GM10266 (cell line): ENCODE data around the gene HCAR1.

Experiments used
- DNase-seq: peaks from one replicate; pipeline ENCODE4 v3.0.0; 2012; ENCODE audit errors: extremely low spot score
- TF ChIP-seq, protein P1 (sequence below): IDR thresholded peaks from 2 replicates; pipeline ENCODE4 v1.5.1; 2012; ENCODE audit warnings: mild to moderate bottlenecking, low read depth; ENCODE audit not compliant: control insufficient read depth, insufficient read depth; ENCODE audit errors: missing control alignments

HCAR1 gene

DNA sequence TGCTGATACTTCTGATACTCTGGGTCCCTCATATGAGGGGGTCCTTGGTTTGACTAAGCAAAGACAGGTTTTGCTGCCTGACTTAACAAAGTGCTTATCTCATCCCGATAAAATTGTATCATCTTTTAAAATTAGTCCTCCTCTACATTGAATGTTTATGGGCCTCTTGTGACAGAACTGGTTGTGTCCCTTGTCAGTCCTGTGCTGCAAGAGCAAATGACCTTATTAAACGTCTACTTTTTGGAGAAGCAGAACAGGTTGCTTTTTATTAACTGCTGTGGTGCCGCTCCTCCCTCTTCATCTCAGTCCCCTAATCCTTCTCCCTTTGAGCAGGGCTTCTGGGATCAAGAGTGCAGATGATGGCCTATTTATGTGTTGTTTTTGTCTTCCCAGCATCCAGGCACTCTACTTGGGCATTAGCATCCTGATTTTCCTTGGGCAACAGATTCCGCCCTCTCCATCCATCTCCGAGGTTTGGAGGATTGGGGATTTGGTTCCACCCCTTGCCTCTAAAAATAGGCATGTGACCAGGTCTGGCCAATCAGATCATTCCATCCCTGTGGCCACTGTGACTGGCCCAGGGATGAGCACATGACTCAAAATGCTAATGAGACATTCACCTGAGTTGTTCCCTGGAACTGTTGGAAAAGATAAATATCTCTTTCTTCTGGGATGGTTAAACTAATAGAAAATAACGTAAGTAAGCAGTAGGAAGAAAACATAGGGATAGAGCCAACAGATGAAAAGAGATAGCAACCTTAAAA, 19.1 kb upstream of the HCAR1 start:
- DNase-seq = no peak
- TF ChIP-seq, protein P1, sequence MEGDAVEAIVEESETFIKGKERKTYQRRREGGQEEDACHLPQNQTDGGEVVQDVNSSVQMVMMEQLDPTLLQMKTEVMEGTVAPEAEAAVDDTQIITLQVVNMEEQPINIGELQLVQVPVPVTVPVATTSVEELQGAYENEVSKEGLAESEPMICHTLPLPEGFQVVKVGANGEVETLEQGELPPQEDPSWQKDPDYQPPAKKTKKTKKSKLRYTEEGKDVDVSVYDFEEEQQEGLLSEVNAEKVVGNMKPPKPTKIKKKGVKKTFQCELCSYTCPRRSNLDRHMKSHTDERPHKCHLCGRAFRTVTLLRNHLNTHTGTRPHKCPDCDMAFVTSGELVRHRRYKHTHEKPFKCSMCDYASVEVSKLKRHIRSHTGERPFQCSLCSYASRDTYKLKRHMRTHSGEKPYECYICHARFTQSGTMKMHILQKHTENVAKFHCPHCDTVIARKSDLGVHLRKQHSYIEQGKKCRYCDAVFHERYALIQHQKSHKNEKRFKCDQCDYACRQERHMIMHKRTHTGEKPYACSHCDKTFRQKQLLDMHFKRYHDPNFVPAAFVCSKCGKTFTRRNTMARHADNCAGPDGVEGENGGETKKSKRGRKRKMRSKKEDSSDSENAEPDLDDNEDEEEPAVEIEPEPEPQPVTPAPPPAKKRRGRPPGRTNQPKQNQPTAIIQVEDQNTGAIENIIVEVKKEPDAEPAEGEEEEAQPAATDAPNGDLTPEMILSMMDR = no peak

DNA sequence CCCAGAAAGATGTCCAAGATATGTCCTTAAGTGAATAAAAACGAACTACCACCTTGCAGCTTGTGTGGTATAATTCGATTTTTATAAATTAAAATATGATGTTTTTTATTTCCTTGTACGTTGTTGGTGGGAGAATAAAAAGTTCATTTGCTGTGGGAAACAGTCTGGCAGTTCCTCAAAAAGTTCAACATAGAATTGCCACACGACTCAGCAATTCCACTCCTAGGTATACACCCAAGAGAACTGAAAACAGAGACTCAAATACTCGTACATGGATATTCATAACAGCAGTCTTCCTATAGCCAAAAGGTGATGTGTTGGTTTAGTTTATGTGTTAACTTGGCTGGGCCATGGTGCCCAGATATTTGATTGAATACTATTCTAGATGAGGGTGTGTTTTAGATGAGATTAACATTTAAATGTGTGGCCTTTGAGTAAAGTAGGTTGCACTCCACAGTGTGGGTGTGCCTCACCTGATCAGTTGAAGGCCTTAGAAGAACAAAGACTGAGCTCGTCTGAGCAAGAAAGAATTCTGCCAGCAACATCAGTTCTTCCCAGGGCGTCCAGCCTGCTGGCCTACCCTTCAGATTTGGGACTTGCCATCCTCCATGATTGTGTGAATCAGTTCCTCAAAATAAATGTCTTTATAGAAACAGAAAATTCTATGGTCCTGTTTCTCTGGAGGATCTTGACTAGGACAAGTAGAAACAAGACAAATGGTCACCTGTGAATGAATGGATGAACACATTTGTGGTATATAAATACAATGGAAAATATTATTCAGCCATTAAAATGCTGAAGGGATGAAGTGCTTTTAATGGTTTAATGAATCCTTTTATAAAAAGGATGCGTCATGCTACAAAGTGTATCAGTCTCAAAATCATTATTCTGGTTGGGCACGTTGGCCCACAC, 16.8 kb upstream of the HCAR1 start:
- DNase-seq = no peak

DNA sequence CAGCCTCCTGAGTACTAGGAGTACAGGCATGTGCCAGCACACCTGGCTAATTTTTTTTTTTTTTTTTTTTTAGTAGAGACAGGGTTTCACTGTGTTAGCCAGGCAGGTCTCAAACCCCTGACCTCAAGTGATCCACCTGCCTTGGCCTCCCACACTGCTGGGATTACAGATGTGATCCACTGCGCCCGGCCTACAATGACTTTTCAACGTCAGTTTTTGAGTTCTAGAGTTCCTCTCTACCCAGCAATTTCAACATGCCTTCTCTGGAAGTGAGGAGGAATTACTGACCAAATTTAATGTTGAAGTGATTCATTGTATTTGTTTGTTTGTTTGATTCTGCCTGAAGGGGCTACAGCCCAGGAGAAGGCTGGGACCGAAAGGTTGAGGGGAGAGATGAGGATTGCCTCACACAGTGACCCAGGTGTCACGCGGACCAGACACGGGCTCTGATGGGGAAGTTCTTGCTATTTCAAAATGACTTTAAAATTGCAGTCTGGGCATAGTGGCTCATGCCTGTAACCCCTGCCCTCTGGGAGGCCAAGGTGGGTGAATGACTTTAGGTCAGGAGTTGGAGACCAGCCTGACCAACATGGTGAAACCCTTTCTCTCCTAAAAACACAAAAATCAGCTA, 13.4 kb upstream of the HCAR1 start:
- no peak for DNase-seq
- TF ChIP-seq, protein P1 = no peak

More for the DNA sequence above, 16.8 kb upstream of the HCAR1 start:
- TF ChIP-seq, protein P1 = no peak

DNA sequence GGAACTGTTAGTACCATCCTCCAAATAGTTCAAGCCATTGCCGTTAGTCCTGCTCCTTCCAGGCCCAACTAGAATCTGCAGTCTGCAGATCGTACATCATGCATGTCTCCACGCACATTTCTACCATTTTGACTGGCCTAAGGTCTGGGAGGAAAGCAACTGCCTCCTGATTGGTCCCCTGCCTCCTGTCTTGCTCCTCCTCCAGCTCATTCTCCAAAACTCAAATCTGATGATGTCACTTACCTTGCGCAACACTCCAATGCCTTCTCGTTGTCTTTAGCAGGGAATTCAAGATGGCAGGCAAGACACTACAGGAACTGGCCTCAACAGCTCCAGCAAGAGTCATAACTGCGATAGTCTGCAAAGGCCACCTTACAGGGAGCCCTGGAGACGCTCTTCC, 9.7 kb upstream of the HCAR1 start:
- TF ChIP-seq, protein P1 = no peak
- no peak for DNase-seq

DNA sequence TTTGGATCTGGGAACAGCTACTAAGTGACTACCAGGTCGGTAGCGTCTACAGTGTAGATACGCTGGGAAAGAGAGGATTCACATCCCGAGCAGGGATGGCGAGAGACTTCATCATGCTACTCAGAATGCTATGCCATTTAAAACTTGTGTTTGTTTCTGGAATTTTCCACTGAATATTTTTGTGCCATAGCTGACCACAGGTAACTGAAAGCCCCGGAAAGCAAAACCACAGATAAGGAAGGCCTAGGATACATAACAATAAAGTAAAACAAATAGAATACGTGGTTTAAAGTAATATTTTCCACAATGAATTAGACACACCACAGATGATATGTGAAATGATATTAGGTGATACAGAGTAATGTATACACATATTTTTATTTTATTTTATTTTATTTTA, 7.9 kb upstream of the HCAR1 start:
- TF ChIP-seq, protein P1 = no peak
- no peak for DNase-seq

DNA sequence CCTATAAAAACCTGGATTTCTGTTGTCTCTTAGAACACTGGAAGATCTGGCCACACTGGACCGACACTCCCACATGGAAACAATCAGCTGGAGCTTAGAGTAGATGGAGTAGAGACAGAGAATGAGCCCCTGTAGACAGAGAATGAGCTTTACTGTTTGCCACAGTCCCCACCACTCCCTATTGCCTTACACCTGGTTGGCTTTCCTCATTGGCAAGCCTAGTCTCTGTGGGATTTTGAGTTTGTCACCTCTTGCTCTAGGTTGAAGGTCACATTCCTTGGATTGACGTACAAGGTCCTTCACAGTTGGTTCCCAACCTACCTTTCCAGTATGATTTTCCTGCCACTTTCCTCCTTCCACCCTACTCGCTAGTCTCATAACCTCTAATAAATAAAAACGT, 2.0 kb upstream of the HCAR1 start:
- TF ChIP-seq, protein P1 = no peak
- DNase-seq = no peak
